Heart right ventricle (tissue), 16 donors: Measurements from ENCODE around the gene OTOGL. TPM values are rescaled to one million over a fixed set of nuclear protein-coding genes. Genes with fewer than 3 reads are reported as not detected.
"Not testable (repeated sequence)": the region's sequence is repeated elsewhere in the genome, so short reads cannot be mapped to it uniquely, and the experiment has no call there.

ENCODE experiments used
- ATAC-seq, 8 donors: fragments of 200-7000 bp; cut with Tn5 transposase; one replicate each; pipeline ENCODE4 v1.9.1; 2020; ENCODE audit warnings: mild to moderate bottlenecking in 8 of 8, moderate library complexity in 8 of 8, moderate number of reproducible peaks in 1 of 8
- DNase-seq, 2 donors: peaks; one replicate each; pipeline ENCODE4 v3.0.0-alpha.2; 2020
- H3K27ac ChIP-seq, 10 donors: fragments of 200-600 bp; sonication (generic) in 2 of 10; one replicate each; pipeline versions ENCODE4 v1.5.0 to v1.8.0; 2020 to 2022; ENCODE audit warnings: mild to moderate bottlenecking in 3 of 10
- H3K27me3 ChIP-seq, 7 donors: fragments of 200-600 bp; one replicate each; pipeline ENCODE4 v1.8.0; 2021 to 2022; ENCODE audit warnings: mild to moderate bottlenecking in 2 of 7
- H3K36me3 ChIP-seq, 9 donors: fragments of 200-600 bp; sonication (generic) in 1 of 9; one replicate each; pipeline versions ENCODE4 v1.5.0 to v1.8.0; 2020 to 2022; ENCODE audit warnings: mild to moderate bottlenecking in 2 of 9
- H3K4me1 ChIP-seq, 9 donors: fragments of 200-600 bp; sonication (generic) in 1 of 9; one replicate each; pipeline versions ENCODE4 v1.5.0 to v1.8.0; 2020 to 2022; ENCODE audit warnings: mild to moderate bottlenecking in 4 of 9
- H3K4me3 ChIP-seq, 10 donors: fragments of 200-600 bp; sonication (generic) in 2 of 10; one replicate each; pipeline versions ENCODE4 v1.5.0 to v1.8.0; 2020 to 2022; ENCODE audit warnings: mild to moderate bottlenecking in 7 of 10, moderate library complexity in 2 of 10
- H3K9me3 ChIP-seq, 11 donors: fragments of 200-600 bp in 10 of 11; sonication (generic) in 2 of 11; one replicate each; pipeline versions ENCODE4 v1.5.0 to v1.8.0; 2013 to 2022; ENCODE audit warnings: mild to moderate bottlenecking in 2 of 11, control low read depth in 1 of 11, moderate library complexity in 1 of 11
- CTCF ChIP-seq, 9 donors: fragments of 200-600 bp; sonication (generic) in 2 of 9; IDR thresholded peaks; one replicate each; pipeline versions ENCODE4 v1.5.0 to v1.8.0; 2021 to 2022; ENCODE audit warnings: antibody characterized with exemption in 9 of 9, mild to moderate bottlenecking in 5 of 9, moderate library complexity in 1 of 9
- WGBS, 2 donors: extraction: QIAGEN DNeasy Blood & Tissue Kit; methylation state at CpG; one replicate each; pipeline ENCODE4 v1.1.7; 2013; ENCODE audit warnings: inconsistent platforms in 1 of 2; 5-methylcytosine and 5-hydroxymethylcytosine counted together
- intact Hi-C, 10 donors: fragments of 100-400 bp; cut with DNase I; formaldehyde crosslinking; loops; one replicate each; pipeline versions ENCODE4 v1.11.1 to v1.14.2; 2022
- polyA plus RNA-seq, 2 donors: library from polyadenylated mRNA; stranded (reverse); fragments of 200-250 nt; gene quantifications; one replicate each; pipeline ENCODE4 v1.2.3, GENCODE V29; 2013
- total RNA-seq, 10 donors: library from RNA; stranded (reverse); fragmentation: NEBNext Ultra II Directional in 3 of 10; extraction: Animal tissue kit (Norgen Biotek cat#: 25700) in 3 of 10; gene quantifications; one replicate each; pipeline versions ENCODE4 v1.2.1 to v1.2.4, GENCODE V29; 2021 to 2023
- donor health status: Arrhythmogenic right ventricular cardiomyopathy.
- donor health status: ischemic (EF 13 %, LVEDD 7.1; RV severe dilation, severe dysfunction).
- donor health status: healthy with polysubstance abuse.
- donor health status: DM: no; HTN: yes; CAD: no.
- donor health status: DM: no; HTN: no; CAD: no.
- donor health status: ischemic (EF 25% LVEDD 6.9; RV normal size, moderate dysfunction).
- donor health status: ischemic (EF 25% LVEDD 5.7; RV mildly dilated, moderate dysfunction).
- donor health status: healthy.
- donor health status: DM: yes; HTN: yes; CAD: no.
- donor health status: Ischemic cardiomyopathy.
- donor health status: ischemic (EF 35%, LVEDD 5.7; RV mildly dilated, moderate dysfunction).
- donor health status: nonischemic (EF 11% LVEDD 7.7; RV severe dilation, severe dysfunction).
- donor health status: DM: yes; HTN: yes; CAD: no.
- donor health status: PGD.
- donor health status: ischemic (EF 29% LVEDD 5.4; RV normal size, mild dysfunction).
- donor health status: nonischemic (EF 23%, LVEDD 6.1; RV moderate dilation, normal function).

Gene OTOGL
- total and polyA plus RNA-seq, 12 donors = 0.04 to 1.4 (median 0.24) TPM

GRCh38 chr12:80064269-80064668, 35.1 kb upstream of the OTOGL start:
- Histone ChIP-seq H3K4me3 (no peak overlapping the region), H3K36me3 (no peaks in the 10 kb centered on the region), H3K4me1 (no peaks in the 10 kb centered on the region), H3K9me3 (no peaks in the 10 kb centered on the region), H3K27me3 (no peaks in the 10 kb centered on the region), H3K27ac (no peak overlapping the region)
- no peak for ATAC-seq
- no peak for TF ChIP-seq CTCF (IDR thresholded peaks at IDR 0.05)
- DNase-seq = no peak
- intact Hi-C loops = no loop called here
- WGBS, 2 donors = 80 to 82% methylated on average over 3 of the region's 3 CpGs

GRCh38 chr12:80064951-80065350, 34.4 kb upstream of the OTOGL start:
- no peak overlapping the region for H3K27ac ChIP-seq
- TF ChIP-seq CTCF (IDR thresholded peaks at IDR 0.05) = no peak
- no peak overlapping the region for H3K4me3 ChIP-seq
- no peaks in the 10 kb centered on the region for H3K4me1 ChIP-seq
- H3K9me3 ChIP-seq = no peaks in the 10 kb centered on the region
- intact Hi-C loops = no loop called here
- no peaks in the 10 kb centered on the region for H3K36me3 ChIP-seq
- DNase-seq = no peak
- ATAC-seq = no peak
- H3K27me3 ChIP-seq = no peaks in the 10 kb centered on the region
- 60 to 70% methylated on average over 2 of the region's 2 CpGs for WGBS, 2 donors

GRCh38 chr12:80068173-80068572, 31.2 kb upstream of the OTOGL start:
- WGBS, 2 donors = 58 to 69% methylated on average over 2 of the region's 2 CpGs
- no peak for ATAC-seq
- intact Hi-C loops = no loop called here
- Histone ChIP-seq H3K27ac (no peak overlapping the region), H3K4me3 (no peak overlapping the region), H3K27me3 (no peaks in the 10 kb centered on the region), H3K9me3 (peaks cover 0 to 9% (median 0%) of the 10 kb centered on the region in 11 donors), H3K36me3 (no peaks in the 10 kb centered on the region), H3K4me1 (no peaks in the 10 kb centered on the region)
- no peak for DNase-seq
- no peak for TF ChIP-seq CTCF (IDR thresholded peaks at IDR 0.05)

GRCh38 chr12:80083892-80084614, 15.3 kb upstream of the OTOGL start:
- H3K36me3 ChIP-seq, intact Hi-C loops, H3K4me1 ChIP-seq, H3K27ac ChIP-seq, ATAC-seq, H3K4me3 ChIP-seq, DNase-seq, H3K27me3 ChIP-seq: not testable (repeated sequence)
- WGBS, 2 donors = 41 to 43% methylated on average over 9 of the region's 9 CpGs
- peaks cover 0 to 21% (median 0%) of the 10 kb centered on the region in 11 donors for H3K9me3 ChIP-seq

GRCh38 chr12:80086025-80086424, 13.3 kb upstream of the OTOGL start:
- H3K27ac ChIP-seq = no peak overlapping the region
- no peaks in the 10 kb centered on the region for H3K36me3 ChIP-seq
- TF ChIP-seq CTCF (IDR thresholded peaks at IDR 0.05) = no peak
- peaks cover 0 to 6% (median 0%) of the 10 kb centered on the region in 9 donors for H3K4me1 ChIP-seq
- intact Hi-C loops = no loop called here
- peaks cover 0 to 17% (median 2%) of the 10 kb centered on the region in 11 donors for H3K9me3 ChIP-seq
- ATAC-seq (no peak), DNase-seq (no peak)
- H3K4me3 ChIP-seq = no peak overlapping the region
- WGBS, 2 donors = 89 to 92% methylated on average over 3 of the region's 3 CpGs
- H3K27me3 ChIP-seq = no peaks in the 10 kb centered on the region
